LoVo (cell line): ENCODE measurements around the gene CTAG1A.
"Not testable (repeated sequence)": the region's sequence is repeated elsewhere in the genome, so short reads cannot be mapped to it uniquely, and the experiment has no call there.

Experiments
- DNase-seq: peaks from one replicate; pipeline ENCODE4 v3.0.0-alpha.2; 2016; ENCODE audit warnings: low spot score

CTAG1A gene

DNA sequence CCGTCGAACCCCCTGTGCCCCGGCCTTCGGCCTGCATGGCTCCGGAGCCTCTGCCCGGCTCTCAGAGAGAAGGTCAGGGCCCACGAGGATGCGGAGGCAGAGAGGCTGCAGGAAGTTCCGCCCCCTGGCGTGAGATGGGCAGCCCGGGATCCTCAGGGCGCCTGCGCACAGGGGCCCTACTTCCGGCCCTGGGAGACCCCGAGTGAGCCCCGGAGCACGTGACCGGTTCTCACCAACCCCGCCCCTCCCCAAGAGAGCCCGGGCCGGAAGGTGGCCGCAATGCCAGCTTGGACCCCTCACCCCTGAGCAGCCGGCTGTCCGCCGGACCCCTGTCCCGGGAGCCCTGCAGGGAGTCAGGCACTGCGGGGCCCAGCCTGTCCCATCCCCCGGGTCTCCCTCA is 34.2 kb downstream of the CTAG1A start, which contains the start of gene CTAG1B:
CTAG1B (minus strand) TSS at position 101 of the 400 bp plus-strand sequence; CDS start at position 37, 64 bp downstream.
- DNase-seq: not testable (repeated sequence)

DNA sequence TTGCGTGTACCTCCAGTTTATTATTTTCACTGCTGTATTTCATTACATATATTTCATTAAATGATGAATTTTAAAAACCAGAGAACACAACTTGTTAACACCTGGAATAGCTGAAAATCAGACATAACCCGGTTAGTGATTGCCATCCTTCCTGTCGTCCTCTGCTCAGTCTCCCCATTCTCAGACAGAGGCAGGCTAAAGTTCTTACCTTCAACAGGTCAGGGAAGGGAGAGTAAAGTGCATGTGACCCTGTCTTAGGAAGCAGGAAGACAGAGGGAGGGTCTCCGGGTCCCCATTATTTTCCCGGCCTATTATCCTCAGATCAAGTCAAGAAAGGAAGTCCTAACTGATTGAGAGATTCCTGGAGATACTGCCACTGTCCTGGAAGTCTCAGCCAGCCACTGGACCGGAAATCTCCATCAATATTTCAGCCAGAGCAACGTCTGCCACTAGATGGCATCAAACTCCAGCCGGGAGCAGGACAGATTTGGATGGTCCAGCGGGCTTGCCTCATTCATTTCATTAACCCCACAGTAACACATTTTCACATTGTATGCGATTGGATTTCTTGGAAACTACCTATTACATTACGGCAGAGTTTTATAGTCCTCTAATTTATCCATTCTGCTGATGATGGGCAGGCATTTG is 36.0 kb downstream of the CTAG1A start:
- not testable (repeated sequence) for DNase-seq

- DNase-seq: not testable (repeated sequence)
Observed at GRCh38 chrX:154628960-154629359, 44.0 kb downstream of the CTAG1A start.

GRCh38 chrX:154630949-154631348 is 46.0 kb downstream of the CTAG1A start:
- not testable (repeated sequence) for DNase-seq

GRCh38 chrX:154633661-154634060 is 48.7 kb downstream of the CTAG1A start:
- not testable (repeated sequence) for DNase-seq
